Prostate gland (tissue), 2 donors: ENCODE data around the gene RTF2.
"Not testable (repeated sequence)": the region's sequence is repeated elsewhere in the genome, so short reads cannot be mapped to it uniquely, and the experiment has no call there.

Source experiments
- CTCF ChIP-seq, 4 experiments: fragments of 200-600 bp in 2 of 4; fragments of 450-650 bp in 2 of 4; sonication (generic) in 2 of 4; IDR thresholded peaks; 1 replicate in 3 of 4; 2 replicates in 1 of 4; pipeline ENCODE4 v1.5.1; 2016 to 2019; ENCODE audit warnings: antibody characterized with exemption in 4 of 4, mild to moderate bottlenecking in 2 of 4, moderate library complexity in 2 of 4
- POLR2A ChIP-seq: fragments of 450-650 bp; IDR thresholded peaks from one replicate; pipeline ENCODE4 v1.6.1; 2016; ENCODE audit warnings: antibody characterized with exemption, mild to moderate bottlenecking
- POLR2AphosphoS5 ChIP-seq: sonication (generic); formaldehyde crosslinking; IDR thresholded peaks from one replicate; pipeline ENCODE4 v1.6.1; 2017; ENCODE audit warnings: antibody characterized with exemption

DNA sequence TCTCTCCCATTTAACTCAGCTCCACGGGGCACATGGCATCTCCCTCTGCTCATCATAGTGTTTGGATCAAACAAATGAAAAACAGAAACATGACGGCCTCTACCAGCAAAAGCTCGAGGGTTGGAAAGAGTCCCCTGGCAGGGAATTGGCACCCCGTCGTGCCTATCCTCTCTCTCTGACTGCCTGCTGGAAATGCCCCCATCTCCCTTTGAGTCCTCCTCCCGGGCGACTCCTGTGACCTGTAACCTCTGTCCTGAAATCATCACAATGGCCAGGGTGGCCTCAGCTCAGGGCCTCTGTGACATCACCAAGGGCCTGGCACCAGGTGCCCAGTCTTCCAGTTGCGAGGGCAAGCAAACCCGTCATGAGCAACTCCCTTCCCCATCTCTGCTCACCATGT lies 64.5 kb downstream of the RTF2 start, which contains the start of gene FAM209B:
- not testable (repeated sequence) for TF ChIP-seq POLR2AphosphoS5; CTCF (IDR thresholded peaks at IDR 0.05); POLR2A
